ENCODE measurements around the gene EID3. TPM values are rescaled to one million over a fixed set of nuclear protein-coding genes. Genes with fewer than 3 reads are reported as not detected.
"Not testable (repeated sequence)": the region's sequence is repeated elsewhere in the genome, so short reads cannot be mapped to it uniquely, and the experiment has no call there.

The EID3 gene
- total RNA-seq, 2 donors from 2014 or later, result 2.9 to 3.3 TPM

DNA sequence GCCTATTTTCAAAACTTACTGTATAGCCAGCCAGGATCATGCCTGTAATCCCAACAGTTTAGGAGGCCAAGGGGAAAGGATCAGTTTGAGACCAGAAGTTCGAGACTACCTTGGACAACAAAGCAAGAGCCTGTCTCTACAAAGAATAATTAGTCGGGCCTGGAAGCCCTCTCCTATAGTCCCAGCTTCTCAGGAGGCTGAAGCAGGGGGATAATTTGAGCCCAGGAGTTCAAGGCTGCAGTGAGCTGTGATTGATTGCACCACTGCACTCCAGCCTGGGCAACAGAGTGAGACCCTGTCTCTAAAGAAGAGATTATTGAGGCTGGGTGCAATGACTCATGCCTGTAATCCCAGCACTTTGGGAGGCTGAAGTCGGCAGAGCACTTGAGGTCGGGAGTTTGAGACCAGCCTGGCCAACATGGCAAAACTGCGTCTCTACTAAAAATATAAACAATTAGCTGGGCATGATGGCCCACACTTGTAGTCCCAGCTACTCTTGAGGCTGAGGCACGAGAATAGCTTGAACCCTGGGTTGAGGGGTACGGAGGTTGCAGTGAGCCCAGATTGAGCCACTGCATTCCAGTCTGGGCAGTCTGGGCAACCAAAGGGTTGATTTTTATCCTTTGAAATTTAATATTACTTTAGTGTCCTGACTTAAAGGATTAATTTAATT, 14.1 kb downstream of the EID3 start:
- H3K27me3 ChIP-seq, result no peaks in the 10 kb centered on the region
- H3K9me3 ChIP-seq, result no peaks in the 10 kb centered on the region
- H3K4me3 ChIP-seq, result no peak overlapping the region
- H3K36me3 ChIP-seq, result peaks cover 99% of the 10 kb centered on the region
- TF ChIP-seq, protein P1, sequence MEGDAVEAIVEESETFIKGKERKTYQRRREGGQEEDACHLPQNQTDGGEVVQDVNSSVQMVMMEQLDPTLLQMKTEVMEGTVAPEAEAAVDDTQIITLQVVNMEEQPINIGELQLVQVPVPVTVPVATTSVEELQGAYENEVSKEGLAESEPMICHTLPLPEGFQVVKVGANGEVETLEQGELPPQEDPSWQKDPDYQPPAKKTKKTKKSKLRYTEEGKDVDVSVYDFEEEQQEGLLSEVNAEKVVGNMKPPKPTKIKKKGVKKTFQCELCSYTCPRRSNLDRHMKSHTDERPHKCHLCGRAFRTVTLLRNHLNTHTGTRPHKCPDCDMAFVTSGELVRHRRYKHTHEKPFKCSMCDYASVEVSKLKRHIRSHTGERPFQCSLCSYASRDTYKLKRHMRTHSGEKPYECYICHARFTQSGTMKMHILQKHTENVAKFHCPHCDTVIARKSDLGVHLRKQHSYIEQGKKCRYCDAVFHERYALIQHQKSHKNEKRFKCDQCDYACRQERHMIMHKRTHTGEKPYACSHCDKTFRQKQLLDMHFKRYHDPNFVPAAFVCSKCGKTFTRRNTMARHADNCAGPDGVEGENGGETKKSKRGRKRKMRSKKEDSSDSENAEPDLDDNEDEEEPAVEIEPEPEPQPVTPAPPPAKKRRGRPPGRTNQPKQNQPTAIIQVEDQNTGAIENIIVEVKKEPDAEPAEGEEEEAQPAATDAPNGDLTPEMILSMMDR (IDR thresholded peaks at IDR 0.05), result no peak
- no peaks in the 10 kb centered on the region for H3K4me1 ChIP-seq
- no peak for DNase-seq (ENCODE audit: low spot score)
- H3K27ac ChIP-seq, result no peak overlapping the region

- TF ChIP-seq, protein P1 (IDR thresholded peaks at IDR 0.05), result no peak
- Histone ChIP-seq H3K9me3 (no peaks in the 10 kb centered on the region), H3K36me3 (peaks cover 90% of the 10 kb centered on the region), H3K27ac (no peak overlapping the region), H3K4me3 (no peak overlapping the region), H3K4me1 (no peaks in the 10 kb centered on the region), H3K27me3 (no peaks in the 10 kb centered on the region)
- DNase-seq (ENCODE audit: low spot score), result no peak
These were observed 15.5 kb downstream of the EID3 start for GRCh38 chr12:104319028-104319427.

DNA sequence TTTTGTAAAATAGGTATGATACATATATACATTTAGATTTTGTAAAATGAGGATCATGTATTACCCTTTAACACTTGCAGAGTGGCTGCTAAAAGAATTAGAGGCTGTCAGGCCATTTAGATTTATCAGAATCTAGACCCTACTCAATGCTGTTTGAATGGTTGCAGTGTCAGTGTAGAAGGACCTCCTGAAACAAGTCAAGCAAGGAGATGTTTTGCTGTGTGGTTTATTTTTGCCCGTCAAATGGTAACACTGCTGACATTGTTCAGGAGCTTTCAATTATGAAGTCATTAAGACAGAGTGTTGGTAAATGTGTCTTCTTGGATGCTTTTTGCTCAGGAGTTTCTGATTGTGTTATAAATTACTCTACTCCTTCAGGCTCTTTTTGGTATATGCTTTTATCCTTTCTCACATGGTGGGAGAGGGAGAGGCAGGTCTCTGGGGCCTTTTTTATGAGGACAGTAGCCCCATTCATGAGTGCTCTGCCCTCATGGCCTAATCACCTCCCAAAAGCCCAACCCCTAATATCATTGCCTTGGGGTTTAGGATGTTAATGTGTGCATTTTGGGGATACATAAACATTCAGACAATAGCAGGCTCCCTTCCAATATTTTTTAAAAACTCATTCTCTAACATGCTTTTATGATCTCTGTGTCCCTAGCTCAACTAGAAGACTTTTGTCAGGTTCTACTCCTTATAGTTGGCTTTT, 16.5 kb downstream of the EID3 start:
- H3K27ac ChIP-seq, result no peak overlapping the region
- TF ChIP-seq, protein P1 (IDR thresholded peaks at IDR 0.05), result no peak
- DNase-seq (ENCODE audit: low spot score), result no peak
- no peaks in the 10 kb centered on the region for H3K27me3 ChIP-seq
- no peaks in the 10 kb centered on the region for H3K4me1 ChIP-seq
- no peaks in the 10 kb centered on the region for H3K9me3 ChIP-seq
- H3K4me3 ChIP-seq, result no peak overlapping the region
- H3K36me3 ChIP-seq, result peaks cover 90% of the 10 kb centered on the region

DNA sequence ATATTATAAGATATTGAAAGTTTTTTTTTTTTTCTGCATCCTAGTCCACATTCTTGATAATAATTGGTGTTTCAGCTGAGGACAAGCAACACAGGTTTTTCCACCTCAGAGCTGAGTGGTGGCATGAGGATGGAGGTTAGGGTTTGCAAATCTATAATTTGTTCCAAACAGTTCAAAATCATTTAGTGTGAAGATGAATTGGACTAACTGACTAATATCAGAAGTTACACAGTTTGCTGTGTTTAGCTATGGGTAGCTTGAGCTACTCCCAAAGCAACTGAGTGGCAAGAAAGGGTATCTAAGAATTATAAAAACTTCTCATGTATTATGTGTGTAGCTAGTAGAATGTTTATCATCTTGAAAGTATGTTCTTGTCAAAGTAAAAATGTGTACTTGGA, 17.1 kb downstream of the EID3 start:
- no peak for DNase-seq (ENCODE audit: low spot score)
- H3K27ac ChIP-seq, result no peak overlapping the region
- H3K9me3 ChIP-seq, result no peaks in the 10 kb centered on the region
- TF ChIP-seq, protein P1 (IDR thresholded peaks at IDR 0.05), result no peak
- H3K4me3 ChIP-seq, result no peak overlapping the region
- peaks cover 90% of the 10 kb centered on the region for H3K36me3 ChIP-seq
- H3K27me3 ChIP-seq, result no peaks in the 10 kb centered on the region
- no peaks in the 10 kb centered on the region for H3K4me1 ChIP-seq

- H3K27me3 ChIP-seq, result no peaks in the 10 kb centered on the region
- no peaks in the 10 kb centered on the region for H3K4me1 ChIP-seq
- no peak overlapping the region for H3K4me3 ChIP-seq
- no peaks in the 10 kb centered on the region for H3K9me3 ChIP-seq
- TF ChIP-seq, protein P1 (IDR thresholded peaks at IDR 0.05), result no peak
- H3K36me3 ChIP-seq, result peaks cover 89% of the 10 kb centered on the region
- no peak overlapping the region for H3K27ac ChIP-seq
- no peak for DNase-seq (ENCODE audit: low spot score)
These were observed 18.4 kb downstream of the EID3 start for GRCh38 chr12:104321949-104322348.

DNA sequence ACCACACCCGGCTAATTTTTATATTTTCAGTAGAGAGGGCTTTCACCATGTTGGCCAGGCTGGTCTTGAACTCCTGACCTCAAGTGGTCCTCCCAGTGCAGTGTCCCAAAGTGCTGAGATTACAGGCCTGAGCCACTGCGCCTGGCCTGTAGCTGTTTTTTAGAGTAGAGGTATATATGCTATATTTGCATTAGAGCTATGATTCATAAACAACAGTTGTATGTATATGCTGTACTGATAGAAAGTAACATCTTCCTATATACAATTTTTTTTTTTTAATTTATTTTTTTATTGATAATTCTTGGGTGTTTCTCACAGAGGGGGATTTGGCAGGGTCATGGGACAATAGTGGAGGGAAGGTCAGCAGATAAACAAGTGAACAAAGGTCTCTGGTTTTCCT, 19.0 kb downstream of the EID3 start:
- H3K27ac ChIP-seq; H3K9me3 ChIP-seq; DNase-seq (ENCODE audit: low spot score); H3K4me3 ChIP-seq; H3K27me3 ChIP-seq; H3K4me1 ChIP-seq: not testable (repeated sequence)
- peaks cover 89% of the 10 kb centered on the region for H3K36me3 ChIP-seq

All from right atrium auricular region (tissue), 2 donors.